HUES64 (cell line): ENCODE data around the gene DCUN1D1.
A peak's percentile ranks its signal among the peaks of the same experiment; 100 is the strongest.

Experiments
- H3K27ac ChIP-seq: 2 replicates; pipeline ENCODE4 v1.7.0; 2013; ENCODE audit warnings: low read depth, low read length, inconsistent platforms
- H3K27me3 ChIP-seq: 2 replicates; pipeline ENCODE4 v1.6.1; 2013; ENCODE audit warnings: mild to moderate bottlenecking, low read length; ENCODE audit not compliant: insufficient read depth
- H3K36me3 ChIP-seq: 2 replicates; pipeline ENCODE4 v1.6.1; 2013; ENCODE audit warnings: mild to moderate bottlenecking, low read length; ENCODE audit not compliant: insufficient read depth
- H3K4me1 ChIP-seq: 2 replicates; pipeline ENCODE4 v1.6.1; 2013; ENCODE audit warnings: mild to moderate bottlenecking, low read length, moderate library complexity; ENCODE audit not compliant: insufficient read depth
- H3K4me3 ChIP-seq: 2 replicates; pipeline ENCODE4 v1.5.1; 2013; ENCODE audit warnings: mild to moderate bottlenecking, low read length, moderate library complexity
- H3K9ac ChIP-seq: 2 replicates; pipeline ENCODE4 v1.6.1; 2013; ENCODE audit warnings: mild to moderate bottlenecking, low read depth, low read length
- H3K9me3 ChIP-seq: 2 replicates; pipeline ENCODE4 v1.6.1; 2013; ENCODE audit warnings: low read depth, low read length; ENCODE audit not compliant: insufficient read depth
- WGBS: fragments of 150-250, 120-280 bp; methylation state at CpG from one replicate; pipeline ENCODE4 v1.1.7; 2013; ENCODE audit warnings: missing lambda C conversion rate; 5-methylcytosine and 5-hydroxymethylcytosine counted together

The DCUN1D1 gene

DNA sequence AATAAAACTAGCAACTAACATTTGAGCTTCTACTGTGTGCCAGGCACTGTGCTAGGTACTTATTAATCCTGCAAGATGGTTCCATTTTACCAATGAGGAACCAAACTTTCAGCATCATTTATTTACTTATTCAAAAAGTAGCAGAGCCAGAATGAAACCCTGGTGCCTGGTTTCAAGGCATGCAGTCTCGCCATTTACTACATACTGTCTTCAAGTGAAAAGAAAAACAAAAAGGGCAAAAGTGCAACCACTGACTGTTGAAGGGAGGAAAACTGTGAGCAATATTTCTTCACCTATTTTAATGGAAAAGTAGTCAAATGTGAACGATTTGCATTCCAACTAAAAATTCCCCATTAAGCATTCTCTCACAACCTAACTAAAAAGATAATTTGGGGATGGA, 8.7 kb downstream of the DCUN1D1 start:
- Histone ChIP-seq H3K27ac (no peak overlapping the region), H3K9me3 (no peaks in the 10 kb centered on the region), H3K4me3 (no peak overlapping the region), H3K4me1 (peaks cover 31% of the 10 kb centered on the region), H3K27me3 (no peaks in the 10 kb centered on the region), H3K36me3 (no peaks in the 10 kb centered on the region), H3K9ac (no peak overlapping the region)
- WGBS: 87% methylated on average over 1 of the region's 2 CpGs

DNA sequence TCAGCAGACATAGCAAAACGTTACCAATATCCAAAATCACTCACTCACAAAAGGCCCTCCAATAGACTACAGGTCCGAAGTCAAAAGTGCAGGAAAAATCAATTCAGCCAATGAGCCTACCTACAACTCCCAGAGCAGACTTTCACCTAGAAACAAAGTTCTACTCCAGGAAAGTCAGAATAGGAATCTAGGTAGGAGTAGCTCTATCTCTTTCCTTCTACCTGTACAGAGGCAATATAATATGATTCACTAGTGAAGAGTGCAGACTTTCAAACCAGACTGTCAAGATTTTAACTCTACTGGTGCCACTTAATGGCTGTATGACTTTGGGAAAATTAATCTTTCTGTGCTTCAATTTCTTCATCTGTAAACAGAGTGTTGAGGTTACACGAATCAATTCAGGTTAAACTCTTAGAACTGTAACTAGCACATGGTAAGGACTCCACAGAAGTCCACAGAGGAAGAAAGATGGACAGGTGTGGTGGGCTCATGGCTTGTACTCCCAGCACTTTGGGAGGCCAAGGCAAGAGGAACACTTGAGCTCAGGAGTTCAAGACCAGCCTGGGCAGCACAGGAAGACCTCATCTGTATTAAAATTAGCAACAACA, 9.4 kb downstream of the DCUN1D1 start:
- H3K27me3 ChIP-seq: no peaks in the 10 kb centered on the region
- no peaks in the 10 kb centered on the region for H3K9me3 ChIP-seq
- H3K9ac ChIP-seq: no peak overlapping the region
- no peak overlapping the region for H3K27ac ChIP-seq
- peaks cover 31% of the 10 kb centered on the region for H3K4me1 ChIP-seq
- WGBS: 84% methylated on average over 3 of the region's 3 CpGs
- H3K36me3 ChIP-seq: no peaks in the 10 kb centered on the region
- no peak overlapping the region for H3K4me3 ChIP-seq

DNA sequence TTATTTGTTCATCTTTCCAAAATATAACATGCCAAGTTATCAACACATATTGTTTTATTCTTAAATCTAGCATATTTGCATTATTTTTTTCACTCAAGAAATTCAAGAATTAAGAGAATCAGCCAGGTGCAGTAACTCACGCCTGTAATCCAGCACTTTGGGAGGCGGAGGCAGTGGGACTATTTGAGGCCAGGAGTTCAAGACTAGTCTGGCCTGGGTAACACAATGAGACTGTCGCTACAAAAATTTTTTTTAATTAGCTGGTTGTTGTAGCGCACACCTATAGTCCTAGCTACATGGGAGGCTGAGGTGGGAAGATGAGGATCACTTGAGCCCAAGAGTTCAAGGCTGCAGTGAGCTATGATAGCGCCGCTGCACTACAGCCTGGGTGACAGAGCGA, 10.5 kb downstream of the DCUN1D1 start:
- H3K9ac ChIP-seq: no peak overlapping the region; the same call in 1 of the 2 replicates
- no peaks in the 10 kb centered on the region for H3K36me3 ChIP-seq
- 95% methylated on average over 4 of the region's 7 CpGs for WGBS
- peaks cover 29% of the 10 kb centered on the region for H3K4me1 ChIP-seq
- no peak overlapping the region for H3K4me3 ChIP-seq
- H3K27ac ChIP-seq: no peak overlapping the region
- no peaks in the 10 kb centered on the region for H3K27me3 ChIP-seq
- no peaks in the 10 kb centered on the region for H3K9me3 ChIP-seq

DNA sequence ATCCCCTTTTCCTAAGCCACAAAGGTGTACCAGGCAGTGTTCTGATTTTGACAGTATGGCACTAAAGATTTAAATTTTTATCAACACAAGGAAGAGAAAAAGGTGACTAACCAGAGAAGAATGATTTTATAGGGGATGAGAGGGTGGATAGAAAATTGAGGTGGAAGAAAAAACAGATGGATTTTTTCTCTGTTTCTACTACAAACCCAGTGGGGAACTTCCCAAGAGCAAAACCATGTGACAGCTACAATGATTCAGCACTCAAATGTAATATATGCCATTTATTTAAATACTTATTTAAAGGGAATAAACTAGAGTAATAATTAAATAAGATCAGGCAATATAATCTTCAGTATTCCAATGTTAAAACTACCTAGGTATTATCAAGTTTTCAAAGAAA, 11.1 kb downstream of the DCUN1D1 start:
- H3K9ac ChIP-seq: no peak overlapping the region; the same call in 1 of the 2 replicates
- H3K4me3 ChIP-seq: no peak overlapping the region
- no peaks in the 10 kb centered on the region for H3K27me3 ChIP-seq
- peak overlapping the region; percentile 9; the same call in 1 of the 2 replicates for H3K27ac ChIP-seq
- no peaks in the 10 kb centered on the region for H3K9me3 ChIP-seq
- peaks cover 27% of the 10 kb centered on the region for H3K4me1 ChIP-seq
- H3K36me3 ChIP-seq: no peaks in the 10 kb centered on the region

DNA sequence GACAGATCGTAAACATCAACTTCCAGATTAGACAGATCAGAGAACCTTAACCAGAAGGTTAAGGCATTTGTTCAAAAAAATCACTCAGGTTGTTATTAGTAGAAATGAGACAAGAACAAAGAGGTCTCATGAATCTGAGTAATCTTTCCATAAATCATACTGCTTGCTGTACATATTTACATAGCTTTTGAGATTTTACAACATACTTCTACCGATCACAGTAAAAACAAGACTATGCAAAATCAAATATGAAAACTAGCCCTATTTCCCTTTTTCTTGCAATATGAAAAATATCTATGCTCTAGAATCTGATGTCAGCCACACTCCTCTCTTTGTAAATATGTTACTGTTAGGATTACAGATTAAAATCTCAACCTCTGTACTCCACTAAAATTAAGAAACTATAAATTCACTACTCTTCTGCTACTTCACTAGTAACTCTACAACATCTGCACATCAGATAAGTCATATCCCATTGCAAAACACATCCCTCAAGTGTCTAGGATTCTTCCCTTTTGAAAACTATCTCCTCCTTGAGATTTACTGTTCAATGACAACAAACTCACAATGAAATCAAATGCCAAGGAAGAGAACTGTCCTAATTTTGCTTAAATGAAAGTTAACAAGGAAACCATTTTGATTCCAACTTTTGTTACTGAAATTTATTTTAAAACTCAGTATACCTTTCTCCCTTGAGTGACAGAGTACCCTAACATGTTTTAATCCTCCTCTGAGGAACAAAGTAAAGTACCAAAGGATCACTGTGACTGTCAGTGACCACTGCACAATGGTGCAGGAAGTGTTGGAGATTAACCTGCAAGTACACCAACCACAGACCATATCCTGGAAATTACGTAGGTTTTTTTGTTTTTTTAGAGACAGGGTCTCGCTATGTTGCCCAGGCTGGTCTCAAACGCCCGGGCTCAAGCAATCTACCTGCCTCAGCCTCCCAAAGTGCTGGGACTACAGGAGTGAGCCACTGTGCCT, 12.8 kb downstream of the DCUN1D1 start:
- WGBS: 93% methylated on average over 6 of the region's 6 CpGs
- Histone ChIP-seq H3K27me3 (no peaks in the 10 kb centered on the region), H3K4me1 (peaks cover 27% of the 10 kb centered on the region), H3K36me3 (peaks cover 12% of the 10 kb centered on the region), H3K27ac (no peak overlapping the region), H3K9me3 (no peaks in the 10 kb centered on the region), H3K9ac (no peak overlapping the region), H3K4me3 (no peak overlapping the region)

DNA sequence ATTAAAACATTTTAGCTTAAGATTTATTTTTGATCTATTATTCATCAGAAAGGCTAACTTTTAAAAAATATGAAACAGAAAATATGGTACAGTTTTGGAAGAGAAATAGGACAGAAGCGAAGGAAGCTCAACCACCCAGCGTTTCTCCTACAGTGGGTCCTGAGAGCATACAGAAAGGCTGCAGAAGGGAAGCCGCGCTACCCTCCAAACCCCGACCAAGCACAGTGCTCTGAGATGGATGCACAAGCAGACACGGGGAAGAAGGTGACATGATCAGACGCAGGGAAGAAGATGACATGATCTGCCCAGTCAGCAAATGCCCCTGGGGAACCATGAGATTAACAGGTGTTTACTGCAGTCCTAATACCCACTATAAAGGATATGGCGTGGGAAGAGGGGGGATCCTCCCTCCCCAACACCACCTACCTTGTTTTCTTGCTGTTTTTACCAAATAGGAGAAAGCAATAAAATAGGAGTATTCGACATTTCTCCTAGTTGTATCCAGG, 14.4 kb downstream of the DCUN1D1 start:
- no peaks in the 10 kb centered on the region for H3K9me3 ChIP-seq
- peaks cover 22% of the 10 kb centered on the region for H3K4me1 ChIP-seq
- H3K27ac ChIP-seq: no peak overlapping the region
- no peak overlapping the region for H3K4me3 ChIP-seq
- peaks cover 22% of the 10 kb centered on the region for H3K36me3 ChIP-seq
- H3K27me3 ChIP-seq: no peaks in the 10 kb centered on the region
- no peak overlapping the region for H3K9ac ChIP-seq
- 93% methylated on average over 9 of the region's 9 CpGs for WGBS

DNA sequence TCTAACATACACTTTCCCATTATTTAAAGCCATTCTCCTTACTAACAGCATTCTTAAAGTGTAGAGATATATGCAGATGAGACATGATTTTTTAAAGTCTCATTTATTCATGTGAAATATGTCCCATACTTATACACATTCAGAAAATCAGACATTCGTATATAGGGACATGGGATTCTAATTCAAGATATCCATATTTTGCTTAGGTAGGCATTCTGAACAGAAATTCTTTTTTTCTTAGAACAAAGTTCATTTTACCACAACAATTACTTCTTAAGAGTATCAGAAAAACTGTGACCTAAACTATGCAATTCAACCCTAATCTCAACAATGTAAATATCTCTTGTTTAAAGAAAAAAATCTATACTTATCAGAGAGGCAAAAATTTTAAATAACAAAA, 16.2 kb downstream of the DCUN1D1 start:
- Histone ChIP-seq H3K4me3 (no peak overlapping the region), H3K9me3 (no peaks in the 10 kb centered on the region), H3K4me1 (peaks cover 30% of the 10 kb centered on the region), H3K27ac (no peak overlapping the region), H3K9ac (no peak overlapping the region), H3K36me3 (peaks cover 27% of the 10 kb centered on the region), H3K27me3 (no peaks in the 10 kb centered on the region)
- 89% methylated on average over 1 of the region's 1 CpG for WGBS

DNA sequence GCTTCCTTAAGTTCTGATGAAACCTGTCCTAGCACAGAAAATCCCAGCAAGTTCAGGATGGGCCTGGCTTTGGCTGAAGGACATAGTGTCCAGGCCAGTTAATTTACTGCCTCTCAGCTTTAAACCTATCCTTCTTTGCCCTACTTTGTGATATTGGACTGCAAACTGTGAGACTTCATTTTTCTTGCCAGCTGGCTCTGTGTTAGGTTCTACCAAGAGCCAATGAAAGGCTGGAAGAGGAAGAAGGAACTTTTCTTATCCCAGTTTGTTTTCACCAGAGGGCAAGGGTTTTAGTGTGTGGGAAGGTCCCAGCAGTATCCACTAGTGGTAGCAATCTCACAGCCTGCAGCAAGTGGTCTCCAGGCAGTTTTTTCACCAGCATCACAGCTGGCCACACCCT, 18.2 kb downstream of the DCUN1D1 start:
- Histone ChIP-seq H3K9me3 (no peaks in the 10 kb centered on the region), H3K27ac (no peak overlapping the region), H3K9ac (no peak overlapping the region), H3K4me3 (no peak overlapping the region), H3K4me1 (peaks cover 21% of the 10 kb centered on the region), H3K27me3 (no peaks in the 10 kb centered on the region), H3K36me3 (peaks cover 46% of the 10 kb centered on the region)

DNA sequence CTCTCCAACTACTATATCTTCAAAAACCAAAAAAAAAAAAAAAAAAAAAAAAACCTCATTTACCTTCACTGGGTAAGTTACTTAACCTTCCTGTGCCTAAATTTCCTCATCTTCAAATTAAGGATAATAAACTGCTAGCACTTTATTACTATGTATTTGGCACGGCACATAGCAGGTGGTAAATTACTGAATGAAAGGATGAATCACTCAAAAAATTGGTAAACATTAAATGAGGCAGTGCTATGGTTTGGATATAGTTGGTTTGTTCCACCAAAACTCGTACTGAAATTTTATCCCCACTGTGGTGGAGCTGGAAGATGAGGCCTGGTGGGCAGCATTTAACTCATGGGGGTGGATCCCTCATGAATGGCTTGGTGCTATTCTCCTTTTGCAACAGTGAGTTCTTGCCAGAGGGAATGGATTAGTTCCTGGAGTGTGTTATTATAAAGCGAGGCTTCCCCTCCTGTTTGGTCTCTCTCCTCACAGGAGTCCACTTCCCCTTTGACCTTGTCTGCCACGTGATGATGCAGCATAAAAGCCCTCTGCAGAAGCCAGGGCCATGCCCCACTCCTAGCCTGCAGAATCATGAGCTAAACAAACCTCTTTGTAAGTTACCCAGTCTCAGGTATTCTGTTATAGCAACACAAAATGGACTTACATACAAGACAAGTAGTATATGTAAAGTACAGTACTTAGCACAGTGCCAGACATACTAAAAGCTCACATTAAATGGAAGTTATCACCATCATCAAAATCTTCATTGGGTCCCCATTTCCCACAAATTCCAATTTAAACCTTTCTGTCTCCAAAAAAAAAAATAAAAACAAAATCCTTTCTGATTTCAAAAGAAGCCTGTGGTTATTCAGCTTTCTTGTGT, 20.6 kb downstream of the DCUN1D1 start:
- Histone ChIP-seq H3K27ac (peak overlapping the region; percentile 7), H3K36me3 (peaks cover 57% of the 10 kb centered on the region), H3K9ac (no peak overlapping the region), H3K4me1 (peaks cover 21% of the 10 kb centered on the region), H3K4me3 (no peak overlapping the region), H3K27me3 (no peaks in the 10 kb centered on the region), H3K9me3 (no peaks in the 10 kb centered on the region)
- 40% methylated on average over 4 of the region's 4 CpGs for WGBS

DNA sequence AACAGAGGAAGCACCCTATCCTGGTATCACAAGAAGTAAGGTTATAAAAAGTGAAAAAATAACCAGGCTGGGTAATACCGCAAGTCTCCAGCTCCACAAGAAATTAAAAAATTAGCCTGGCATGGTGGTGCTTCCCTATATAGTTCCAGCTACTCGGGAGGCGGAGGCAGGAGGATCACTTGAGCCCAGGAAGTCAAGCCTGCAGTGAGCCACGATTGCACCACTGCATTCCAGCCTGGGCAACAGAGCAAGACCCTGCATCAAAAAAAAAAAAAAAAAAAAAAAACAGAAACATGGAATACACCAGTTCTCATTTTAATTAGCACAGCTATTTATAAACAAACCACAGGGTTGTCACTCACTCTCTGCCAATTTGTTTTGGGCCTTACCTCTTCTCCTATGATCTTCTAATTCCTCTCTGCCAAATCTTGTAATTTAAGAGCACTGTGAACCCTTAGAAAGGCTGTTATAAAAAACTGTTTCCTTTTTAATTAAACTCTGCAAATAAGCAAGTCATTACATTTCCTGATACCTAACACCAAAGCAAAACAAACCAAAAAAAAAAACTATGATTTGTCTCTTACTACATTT, 22.6 kb downstream of the DCUN1D1 start:
- H3K9ac ChIP-seq: no peak overlapping the region

More for the DNA sequence above, 22.6 kb downstream of the DCUN1D1 start:
- no peaks in the 10 kb centered on the region for H3K27me3 ChIP-seq
- WGBS: 93% methylated on average over 4 of the region's 4 CpGs
- peaks cover 21% of the 10 kb centered on the region for H3K4me1 ChIP-seq
- no peak overlapping the region for H3K4me3 ChIP-seq
- no peak overlapping the region for H3K27ac ChIP-seq
- peaks cover 62% of the 10 kb centered on the region for H3K36me3 ChIP-seq
- peaks cover 7% of the 10 kb centered on the region; the same call in 1 of the 2 replicates for H3K9me3 ChIP-seq
